HUES48 (cell line): ENCODE results near the gene NEDD4L.
A peak's percentile ranks its signal among the peaks of the same experiment; 100 is the strongest.
"Not testable (repeated sequence)": the region's sequence is repeated elsewhere in the genome, so short reads cannot be mapped to it uniquely, and the experiment has no call there.

Source experiments
- H3K27ac ChIP-seq: one replicate; pipeline ENCODE4 v1.7.0; 2013; ENCODE audit warnings: low read depth, low read length, inconsistent platforms
- H3K27me3 ChIP-seq: 2 replicates; pipeline ENCODE4 v1.6.1; 2013; ENCODE audit warnings: mild to moderate bottlenecking, low read length; ENCODE audit not compliant: control insufficient read depth, insufficient read depth
- H3K36me3 ChIP-seq: 2 replicates; pipeline ENCODE4 v1.6.1; 2013; ENCODE audit warnings: low read length; ENCODE audit not compliant: control insufficient read depth, insufficient read depth
- H3K4me1 ChIP-seq: 2 replicates; pipeline ENCODE4 v1.6.1; 2013; ENCODE audit warnings: mild to moderate bottlenecking, low read length; ENCODE audit not compliant: control insufficient read depth, insufficient read depth
- H3K4me3 ChIP-seq: 2 replicates; pipeline ENCODE4 v1.5.1; 2013; ENCODE audit warnings: mild to moderate bottlenecking, low read depth, low read length
- H3K9ac ChIP-seq: 2 replicates; pipeline ENCODE4 v1.6.1; 2013; ENCODE audit warnings: mild to moderate bottlenecking, low read depth, low read length, moderate library complexity
- H3K9me3 ChIP-seq: 2 replicates; pipeline ENCODE4 v1.6.1; 2013; ENCODE audit warnings: low read length; ENCODE audit not compliant: control insufficient read depth, insufficient read depth

NEDD4L gene

DNA sequence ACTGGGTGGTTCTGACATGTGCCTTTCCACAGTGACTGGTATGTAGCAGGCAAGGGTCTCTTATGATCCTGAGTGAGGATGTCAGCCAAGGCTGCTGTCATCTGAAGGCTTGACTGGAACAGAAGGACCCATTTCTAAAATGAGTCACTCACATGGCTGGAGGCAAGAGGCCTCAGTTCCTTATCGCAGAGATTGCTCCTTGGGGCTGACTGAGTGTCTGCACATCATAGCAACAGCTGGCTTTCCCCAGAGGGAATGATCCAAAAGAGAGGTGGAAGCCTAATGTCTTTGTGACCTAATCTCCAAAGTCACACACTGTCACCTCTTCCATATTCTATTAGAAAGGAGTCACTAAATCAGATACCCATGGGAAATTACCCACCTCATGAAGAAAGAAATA is 114.0 kb downstream of the NEDD4L start:
- no peak overlapping the region for H3K9ac ChIP-seq
- H3K9me3 ChIP-seq, result no peaks in the 10 kb centered on the region
- no peak overlapping the region for H3K4me3 ChIP-seq
- H3K27me3 ChIP-seq, result no peaks in the 10 kb centered on the region
- H3K27ac ChIP-seq, result no peak overlapping the region
- no peaks in the 10 kb centered on the region for H3K36me3 ChIP-seq
- no peaks in the 10 kb centered on the region for H3K4me1 ChIP-seq

DNA sequence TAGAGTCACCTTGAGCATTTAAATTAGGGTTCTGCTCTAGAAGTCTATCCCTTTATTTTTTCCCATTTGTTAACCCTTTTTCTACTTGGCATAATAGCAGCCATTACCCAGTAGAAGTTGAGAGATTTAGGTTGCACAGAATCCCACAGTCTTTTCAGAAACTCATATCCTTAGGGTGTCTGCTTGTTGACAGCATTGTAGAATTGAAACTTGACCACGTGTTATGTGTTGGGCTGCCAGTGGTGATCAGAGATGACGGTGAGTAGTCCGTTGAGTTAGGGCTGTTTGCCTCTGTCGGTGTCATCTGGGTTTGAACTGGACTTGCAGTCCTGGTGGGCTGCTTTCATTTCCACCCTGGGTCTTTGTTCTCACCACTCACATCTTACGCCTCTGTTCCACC is 114.4 kb downstream of the NEDD4L start:
- no peak overlapping the region for H3K9ac ChIP-seq
- no peaks in the 10 kb centered on the region for H3K27me3 ChIP-seq
- no peak overlapping the region for H3K27ac ChIP-seq
- H3K9me3 ChIP-seq, result no peaks in the 10 kb centered on the region
- no peaks in the 10 kb centered on the region for H3K4me1 ChIP-seq
- H3K36me3 ChIP-seq, result no peaks in the 10 kb centered on the region
- H3K4me3 ChIP-seq, result no peak overlapping the region

DNA sequence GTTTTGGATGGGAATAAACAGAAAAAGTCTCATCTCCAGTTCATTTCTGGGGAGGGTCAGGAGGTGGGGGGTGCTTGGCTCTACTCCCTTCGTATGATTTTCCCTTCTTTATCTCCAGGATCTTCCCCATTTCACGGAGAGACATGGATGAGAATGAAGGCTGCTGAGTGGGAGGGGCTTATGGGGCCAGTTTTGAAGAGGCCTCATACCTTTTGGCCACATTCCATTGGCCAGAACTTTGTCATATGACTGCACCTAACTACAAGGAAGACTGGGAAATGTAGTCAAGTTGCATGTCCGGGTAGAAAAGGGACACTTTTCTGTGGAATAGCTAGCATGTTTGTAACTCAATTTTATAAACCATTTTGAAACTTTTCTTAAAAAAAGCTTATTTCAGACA is 117.6 kb downstream of the NEDD4L start:
- no peak overlapping the region for H3K27ac ChIP-seq
- H3K9ac ChIP-seq, result no peak overlapping the region
- no peaks in the 10 kb centered on the region for H3K9me3 ChIP-seq

DNA sequence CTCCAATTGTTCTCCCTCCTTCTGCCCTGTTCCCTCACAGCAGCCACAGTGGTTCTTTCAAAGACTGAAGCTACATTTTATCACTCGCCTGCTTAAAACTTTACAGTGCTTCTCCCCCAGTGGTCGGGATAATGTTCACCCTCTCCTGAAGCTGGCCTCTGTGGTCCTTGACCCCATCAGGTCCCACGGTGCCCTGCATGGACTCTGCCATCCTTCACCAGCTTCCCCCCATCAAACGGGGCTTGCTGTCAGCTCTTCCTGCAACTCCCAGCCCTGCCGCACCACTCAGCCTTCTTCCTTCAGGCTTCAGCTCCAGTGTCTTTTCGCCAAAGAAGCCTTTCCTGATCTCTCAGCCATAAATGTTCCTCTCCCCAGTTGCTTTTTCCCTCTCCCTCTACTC is 118.1 kb downstream of the NEDD4L start:
- H3K9ac ChIP-seq, result no peak overlapping the region
- no peaks in the 10 kb centered on the region for H3K4me1 ChIP-seq
- no peaks in the 10 kb centered on the region for H3K9me3 ChIP-seq
- no peak overlapping the region for H3K4me3 ChIP-seq
- H3K27me3 ChIP-seq, result no peaks in the 10 kb centered on the region
- H3K27ac ChIP-seq, result no peak overlapping the region
- peaks cover 2% of the 10 kb centered on the region; the same call in 1 of the 2 replicates for H3K36me3 ChIP-seq

More for the DNA sequence above, 117.6 kb downstream of the NEDD4L start:
- no peaks in the 10 kb centered on the region for H3K36me3 ChIP-seq
- 0 out of 2 replicates have a peak overlapping the region, but pooled peaks have one; percentile 20 for H3K4me3 ChIP-seq
- no peaks in the 10 kb centered on the region for H3K4me1 ChIP-seq
- no peaks in the 10 kb centered on the region for H3K27me3 ChIP-seq

DNA sequence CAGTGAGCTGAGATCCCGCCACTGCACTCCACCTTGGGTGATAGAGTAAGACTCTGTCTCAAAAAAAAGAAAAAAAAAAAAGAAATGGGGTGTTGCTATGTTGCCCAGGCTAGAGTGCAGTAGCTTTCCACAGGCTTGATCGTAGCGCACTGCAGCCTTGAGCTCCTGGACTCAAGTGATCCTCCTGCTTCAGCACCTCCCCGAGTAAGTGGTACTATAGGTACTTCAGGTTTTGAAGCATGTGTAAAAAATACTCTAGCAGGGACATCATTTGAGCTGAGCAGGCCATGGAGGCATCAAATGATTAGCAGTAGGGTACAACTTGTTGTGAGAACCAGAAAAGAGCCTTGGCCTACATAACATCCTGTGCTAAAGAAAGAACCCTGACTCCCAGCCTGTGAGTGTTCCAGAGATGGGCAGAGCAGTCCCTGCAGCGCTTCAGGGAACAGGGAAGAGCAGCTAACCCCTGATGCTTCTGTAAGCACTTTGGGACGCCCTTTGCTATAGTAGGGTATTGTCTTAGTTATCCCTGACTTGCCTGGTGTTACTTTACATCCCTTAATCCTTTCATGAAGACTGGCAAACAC is 119.1 kb downstream of the NEDD4L start:
- Histone ChIP-seq H3K27me3 (no peaks in the 10 kb centered on the region), H3K36me3 (peaks cover 6% of the 10 kb centered on the region; the same call in 1 of the 2 replicates), H3K9me3 (no peaks in the 10 kb centered on the region), H3K4me3 (no peak overlapping the region), H3K4me1 (no peaks in the 10 kb centered on the region), H3K9ac (no peak overlapping the region), H3K27ac (no peak overlapping the region)

DNA sequence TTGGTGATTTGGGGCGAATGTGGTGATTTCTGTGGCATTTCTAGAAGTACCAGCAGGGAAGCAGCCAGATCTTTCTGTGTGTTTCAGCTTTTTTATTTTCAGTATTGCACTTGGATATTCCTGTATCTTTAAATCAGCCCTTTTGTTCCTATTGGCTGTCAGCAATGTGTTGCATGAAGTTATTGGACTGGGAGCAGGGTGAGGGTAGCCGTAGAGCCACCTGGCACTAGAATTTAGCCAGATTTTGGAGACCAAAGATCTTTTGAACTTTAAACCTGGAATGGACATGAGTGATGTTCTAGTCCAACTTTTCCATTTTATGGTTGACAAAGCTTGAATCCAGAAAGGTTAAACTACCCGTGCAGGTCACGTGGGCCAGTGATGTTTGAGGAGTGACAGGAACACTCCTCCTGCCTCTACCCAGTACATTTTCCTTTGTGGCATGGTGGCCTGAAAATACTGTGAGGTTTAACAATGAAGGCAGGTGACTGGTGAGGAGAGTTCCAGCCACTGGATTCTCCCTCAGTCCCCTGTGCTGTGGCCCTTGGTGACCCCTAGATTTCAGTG is 122.3 kb downstream of the NEDD4L start:
- H3K4me1 ChIP-seq, result no peaks in the 10 kb centered on the region
- no peak overlapping the region for H3K9ac ChIP-seq
- no peaks in the 10 kb centered on the region for H3K9me3 ChIP-seq
- no peaks in the 10 kb centered on the region for H3K27me3 ChIP-seq
- H3K36me3 ChIP-seq, result peaks cover 9% of the 10 kb centered on the region; the same call in 1 of the 2 replicates
- H3K4me3 ChIP-seq, result no peak overlapping the region
- no peak overlapping the region for H3K27ac ChIP-seq

GRCh38 chr18:58167073-58167472 is 123.0 kb downstream of the NEDD4L start:
- no peak overlapping the region for H3K4me3 ChIP-seq
- H3K9me3 ChIP-seq, result no peaks in the 10 kb centered on the region
- no peak overlapping the region for H3K9ac ChIP-seq
- H3K27ac ChIP-seq, result no peak overlapping the region
- H3K36me3 ChIP-seq, result peaks cover 11% of the 10 kb centered on the region; the same call in 1 of the 2 replicates
- H3K27me3 ChIP-seq, result no peaks in the 10 kb centered on the region
- no peaks in the 10 kb centered on the region for H3K4me1 ChIP-seq

- H3K36me3 ChIP-seq, result peaks cover 11% of the 10 kb centered on the region; the same call in 1 of the 2 replicates
- no peak overlapping the region for H3K27ac ChIP-seq
- H3K27me3 ChIP-seq, result no peaks in the 10 kb centered on the region
- no peak overlapping the region for H3K9ac ChIP-seq
- H3K4me3 ChIP-seq, result no peak overlapping the region
- no peaks in the 10 kb centered on the region for H3K4me1 ChIP-seq
- no peaks in the 10 kb centered on the region for H3K9me3 ChIP-seq
These were observed 124.2 kb downstream of the NEDD4L start for GRCh38 chr18:58168221-58168620.

- H3K36me3 ChIP-seq, result peaks cover 11% of the 10 kb centered on the region; the same call in 1 of the 2 replicates
- H3K9ac ChIP-seq, result no peak overlapping the region
- H3K9me3 ChIP-seq, result no peaks in the 10 kb centered on the region
These were observed 125.0 kb downstream of the NEDD4L start for GRCh38 chr18:58168993-58169392.

GRCh38 chr18:58169472-58169871 is 125.4 kb downstream of the NEDD4L start:
- Histone ChIP-seq H3K27ac (no peak overlapping the region), H3K4me3 (no peak overlapping the region), H3K9me3 (no peaks in the 10 kb centered on the region), H3K27me3 (no peaks in the 10 kb centered on the region), H3K4me1 (peaks cover 8% of the 10 kb centered on the region), H3K36me3 (peaks cover 11% of the 10 kb centered on the region; the same call in 1 of the 2 replicates), H3K9ac (no peak overlapping the region)

More at GRCh38 chr18:58168993-58169392, 125.0 kb downstream of the NEDD4L start:
- H3K4me3 ChIP-seq, result no peak overlapping the region
- H3K27me3 ChIP-seq, result no peaks in the 10 kb centered on the region
- peaks cover 3% of the 10 kb centered on the region; the same call in 1 of the 2 replicates for H3K4me1 ChIP-seq
- H3K27ac ChIP-seq, result no peak overlapping the region

DNA sequence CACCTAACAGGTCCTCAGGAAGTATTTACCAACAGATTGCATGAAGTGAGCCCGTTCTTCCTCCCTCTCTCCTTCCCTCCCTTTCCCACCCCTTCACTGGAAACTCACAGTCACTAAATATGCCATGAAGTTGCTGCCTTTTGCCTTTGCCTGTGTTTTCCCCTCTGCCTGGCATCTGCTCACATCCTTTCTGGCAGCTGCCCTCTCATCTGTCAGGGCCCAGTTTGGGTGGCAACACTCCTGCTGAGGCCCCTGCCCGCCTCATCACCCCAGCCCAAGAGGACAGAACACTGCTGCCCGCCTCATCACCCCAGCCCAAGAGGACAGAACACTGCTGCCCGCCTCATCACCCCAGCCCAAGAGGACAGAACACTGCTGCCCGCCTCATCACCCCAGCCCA is 126.0 kb downstream of the NEDD4L start:
- H3K4me3 ChIP-seq, H3K27ac ChIP-seq, H3K9me3 ChIP-seq, H3K27me3 ChIP-seq, H3K9ac ChIP-seq: not testable (repeated sequence)
- H3K4me1 ChIP-seq, result peaks cover 14% of the 10 kb centered on the region
- peaks cover 11% of the 10 kb centered on the region; the same call in 1 of the 2 replicates for H3K36me3 ChIP-seq
